ENCODE measurements around the gene LRP1B.

- TF ChIP-seq CTCF (IDR thresholded peaks at IDR 0.05; ENCODE audit: low read depth, low read length, missing input control), result no peak
- no peak for TF ChIP-seq MAX (IDR thresholded peaks at IDR 0.05)
- no peak for TF ChIP-seq GABPA (IDR thresholded peaks at IDR 0.05 in 1 of 2, conservative IDR thresholded peaks at IDR 0.05 in 1 of 2)
- TF ChIP-seq ATF3 (IDR thresholded peaks at IDR 0.05), result no peak
- TF ChIP-seq EGR1 (IDR thresholded peaks at IDR 0.05; ENCODE audit: low read depth in 2 of 2), result no peak
- no peak for TF ChIP-seq YY1 (IDR thresholded peaks at IDR 0.05)
Measured at GRCh38 chr2:140639628-140640027, 1491.2 kb downstream of the LRP1B start.
